Measurements from ENCODE around the gene TMEM63B.

- TF ChIP-seq CTCF (conservative IDR thresholded peaks at IDR 0.05 in 1 of 2, IDR thresholded peaks at IDR 0.05 in 1 of 2; ENCODE audit: extremely low read depth in 1 of 2, insufficient read depth in 1 of 2, low read depth in 1 of 2, low read length in 2 of 2) (no peak), EZH2 (IDR thresholded peaks at IDR 0.05; ENCODE audit: borderline replicate concordance, low read length) (no peak)
Measured at GRCh38 chr6:44119704-44120262, 7.6 kb upstream of the TMEM63B start.

Measured in mammary epithelial cell (primary cell).